H9 (cell line): ENCODE results near the gene RANBP17. TPM values are rescaled to one million over a fixed set of nuclear protein-coding genes. Genes with fewer than 3 reads are reported as not detected.
A peak's percentile ranks its signal among the peaks of the same experiment; 100 is the strongest.
"Not testable (repeated sequence)": the region's sequence is repeated elsewhere in the genome, so short reads cannot be mapped to it uniquely, and the experiment has no call there.

Experiments used
- DNase-seq: peaks from one replicate; pipeline ENCODE4 v3.0.0-alpha.2; 2017
- H2AFZ ChIP-seq: one replicate; pipeline ENCODE4 v1.6.1; 2013; ENCODE audit warnings: mild to moderate bottlenecking, low read length, control low read depth, moderate library complexity
- H2AK5ac ChIP-seq: 2 replicates; pipeline ENCODE4 v1.6.1; 2013; ENCODE audit warnings: low read length, control low read depth, mixed read lengths; ENCODE audit not compliant: insufficient read length
- H2BK120ac ChIP-seq: one replicate; pipeline ENCODE4 v1.6.1; 2013; ENCODE audit warnings: low read depth, mild to moderate bottlenecking, low read length, control low read depth, inconsistent platforms; ENCODE audit not compliant: poor library complexity, severe bottlenecking
- H2BK12ac ChIP-seq: 2 replicates; pipeline ENCODE4 v1.6.1; 2013; ENCODE audit warnings: low read length, control low read depth, mixed read lengths, low read depth; ENCODE audit not compliant: insufficient read length
- H2BK15ac ChIP-seq: 2 replicates; pipeline ENCODE4 v1.6.1; 2013; ENCODE audit warnings: low read depth, low read length, control low read depth
- H2BK20ac ChIP-seq: one replicate; pipeline ENCODE4 v1.6.1; 2013; ENCODE audit warnings: low read depth, mild to moderate bottlenecking, low read length, control low read depth, inconsistent platforms; ENCODE audit not compliant: poor library complexity, severe bottlenecking
- H2BK5ac ChIP-seq: 2 replicates; pipeline ENCODE4 v1.6.1; 2013; ENCODE audit warnings: low read length, control low read depth, mixed read lengths; ENCODE audit not compliant: insufficient read length
- H3K14ac ChIP-seq: 2 replicates; pipeline ENCODE4 v1.6.1; 2013; ENCODE audit warnings: low read length, control low read depth; ENCODE audit not compliant: insufficient read depth
- H3K18ac ChIP-seq: 2 replicates; pipeline ENCODE4 v1.6.1; 2013; ENCODE audit warnings: low read depth, mild to moderate bottlenecking, mixed read lengths, low read length, control low read depth; ENCODE audit not compliant: insufficient read length
- H3K23ac ChIP-seq: 2 replicates; pipeline ENCODE4 v1.6.1; 2013; ENCODE audit warnings: low read length, control low read depth, mixed read lengths, low read depth; ENCODE audit not compliant: insufficient read length
- H3K23me2 ChIP-seq: 2 replicates; pipeline ENCODE4 v1.6.1; 2013; ENCODE audit warnings: low read depth, mild to moderate bottlenecking, mixed read lengths, low read length, control low read depth; ENCODE audit not compliant: insufficient read length, poor library complexity, severe bottlenecking
- H3K27ac ChIP-seq: 2 replicates; pipeline ENCODE4 v1.5.1; 2013; ENCODE audit warnings: low read length, control low read depth, mixed read lengths, low read depth; ENCODE audit not compliant: insufficient read length
- H3K27me3 ChIP-seq: 2 replicates; pipeline ENCODE4 v1.6.1; 2013; ENCODE audit warnings: low read length, control low read depth, inconsistent platforms; ENCODE audit not compliant: insufficient read depth
- H3K4ac ChIP-seq: 2 replicates; pipeline ENCODE4 v1.6.1; 2013; ENCODE audit warnings: low read depth, mild to moderate bottlenecking, control low read depth, inconsistent platforms, low read length, moderate library complexity
- H3K4me1 ChIP-seq: 2 replicates; pipeline ENCODE4 v1.6.1; 2013; ENCODE audit warnings: low read length, control low read depth, inconsistent platforms; ENCODE audit not compliant: insufficient read depth
- H3K4me2 ChIP-seq: 2 replicates; pipeline ENCODE4 v1.6.1; 2013; ENCODE audit warnings: low read length, control low read depth, mixed read lengths; ENCODE audit not compliant: insufficient read length, insufficient read depth
- H3K56ac ChIP-seq: 2 replicates; pipeline ENCODE4 v1.6.1; 2013; ENCODE audit warnings: low read depth, mild to moderate bottlenecking, mixed read lengths, low read length, control low read depth; ENCODE audit not compliant: insufficient read length
- H3K79me1 ChIP-seq: 2 replicates; pipeline ENCODE4 v1.6.1; 2013; ENCODE audit warnings: low read depth, mild to moderate bottlenecking, moderate library complexity, low read length, control low read depth, inconsistent platforms; ENCODE audit not compliant: insufficient read depth, poor library complexity, severe bottlenecking
- H3K79me2 ChIP-seq: 2 replicates; pipeline ENCODE4 v1.6.1; 2013; ENCODE audit warnings: low read length, control low read depth, inconsistent platforms; ENCODE audit not compliant: insufficient read depth
- H3K9ac ChIP-seq: 2 replicates; pipeline ENCODE4 v1.6.1; 2013; ENCODE audit warnings: low read length, control low read depth, mixed read lengths; ENCODE audit not compliant: insufficient read length; ENCODE audit errors: extremely low read depth
- H3K9me3 ChIP-seq: one replicate; pipeline ENCODE4 v1.6.1; 2013; ENCODE audit warnings: low read depth, low read length, inconsistent platforms; ENCODE audit not compliant: control insufficient read depth
- H3T11ph ChIP-seq: one replicate; pipeline ENCODE4 v1.6.1; 2013; ENCODE audit warnings: mild to moderate bottlenecking, low read length, control low read depth, inconsistent platforms
- H4K20me1 ChIP-seq: one replicate; pipeline ENCODE4 v1.6.1; 2013; ENCODE audit not compliant: control insufficient read depth, insufficient read length, insufficient read depth
- H4K5ac ChIP-seq: 2 replicates; pipeline ENCODE4 v1.6.1; 2013; ENCODE audit warnings: low read depth, mild to moderate bottlenecking, mixed read lengths, low read length, control low read depth; ENCODE audit not compliant: insufficient read length
- H4K8ac ChIP-seq: replicated peaks from 2 replicates; pipeline ENCODE4 v1.6.1; 2013; ENCODE audit warnings: low read length, control low read depth, mixed read lengths, low read depth; ENCODE audit not compliant: insufficient read length
- H4K91ac ChIP-seq: 2 replicates; pipeline ENCODE4 v1.6.1; 2013; ENCODE audit warnings: low read depth, mild to moderate bottlenecking, moderate library complexity, mixed read lengths, low read length, control low read depth; ENCODE audit not compliant: insufficient read length
- H3K27ac Mint-ChIP-seq, 3 experiments: 2 replicates in 2 of 3; 3 replicates in 1 of 3; pipeline ENCODE4 v1.8.0; 2020 to 2021; ENCODE audit warnings: mixed read lengths in 3 of 3, mild to moderate bottlenecking in 1 of 3, moderate library complexity in 1 of 3
- H3K27me3 Mint-ChIP-seq: 2 replicates; pipeline ENCODE4 v1.8.0; 2021; ENCODE audit warnings: low read depth, mild to moderate bottlenecking, moderate library complexity, mixed read lengths
- H3K36me3 Mint-ChIP-seq, 3 experiments: 2 replicates in 2 of 3; 3 replicates in 1 of 3; pipeline ENCODE4 v1.8.0; 2020 to 2021; ENCODE audit warnings: low read depth in 3 of 3, mixed read lengths in 3 of 3; ENCODE audit not compliant: insufficient read depth in 1 of 3
- H3K4me1 Mint-ChIP-seq, 2 experiments: 2 replicates each; pipeline ENCODE4 v1.8.0; 2020; ENCODE audit warnings: mixed read lengths in 2 of 2
- H3K4me3 Mint-ChIP-seq, 2 experiments: 2 replicates in 1 of 2; 3 replicates in 1 of 2; pipeline ENCODE4 v1.8.0; 2020 to 2021; ENCODE audit warnings: mild to moderate bottlenecking in 2 of 2, mixed read lengths in 2 of 2, moderate library complexity in 1 of 2
- H3K9me3 Mint-ChIP-seq, 2 experiments: 2 replicates in 1 of 2; 3 replicates in 1 of 2; pipeline ENCODE4 v1.8.0; 2020; ENCODE audit warnings: mild to moderate bottlenecking in 2 of 2, mixed read lengths in 2 of 2, moderate library complexity in 1 of 2
- CTCF ChIP-seq: fragments of 200-600 bp; sonication (generic); conservative IDR thresholded peaks from 3 replicates; pipeline ENCODE4 v1.8.0; 2021; ENCODE audit warnings: antibody characterized with exemption, mild to moderate bottlenecking
- WGBS: extraction: QIAGEN DNeasy Blood & Tissue Kit; methylation state at CpG from one replicate; pipeline ENCODE4 v1.1.7; 2013; ENCODE audit warnings: missing lambda C conversion rate, low lambda C conversion rate, mixed read lengths; ENCODE audit not compliant: insufficient read length; ENCODE audit errors: extremely low coverage; 5-methylcytosine and 5-hydroxymethylcytosine counted together
- total RNA-seq: library from RNA; stranded (reverse); gene quantifications from 2 replicates; pipeline ENCODE4 v1.2.1, GENCODE V29; 2021

The RANBP17 gene
- total RNA-seq, 1 experiment from 2014 or later: 16.5 TPM

GRCh38 chr5:170920196-170920595 is 58.4 kb downstream of the RANBP17 start:
- H3K23ac ChIP-seq: no peak overlapping the region
- H4K20me1 ChIP-seq: no peaks in the 10 kb centered on the region
- no peaks in the 10 kb centered on the region for H3K27me3 Mint-ChIP-seq
- H3K27ac Mint-ChIP-seq: no peak overlapping the region
- H2BK5ac ChIP-seq: no peak overlapping the region
- H3K4me1 ChIP-seq: no peaks in the 10 kb centered on the region; the same call in 1 of the 2 replicates
- H3K27me3 ChIP-seq: no peaks in the 10 kb centered on the region
- no peaks in the 10 kb centered on the region for H3K79me2 ChIP-seq
- H4K91ac ChIP-seq: no peak overlapping the region
- DNase-seq: no peak
- no peak overlapping the region for H2BK12ac ChIP-seq
- no peak overlapping the region for H3T11ph ChIP-seq
- H2BK15ac ChIP-seq: no peak overlapping the region
- no peaks in the 10 kb centered on the region for H3K23me2 ChIP-seq
- no peak overlapping the region for H3K27ac ChIP-seq
- H2BK20ac ChIP-seq: no peak overlapping the region
- no peak overlapping the region for H3K4ac ChIP-seq
- peaks cover 0 to 6% of the 10 kb centered on the region in 2 experiments; a peak in 2 of 5 replicates for H3K9me3 Mint-ChIP-seq
- no peak for TF ChIP-seq CTCF
- H4K5ac ChIP-seq: no peak overlapping the region
- no peak overlapping the region for H4K8ac ChIP-seq
- no peaks in the 10 kb centered on the region for H3K9me3 ChIP-seq
- no CpG with 5 or more reads among the region's 3 CpGs for WGBS
- peaks cover 4 to 11% of the 10 kb centered on the region in 2 experiments; a peak in 3 of 4 replicates for H3K4me1 Mint-ChIP-seq
- H3K9ac ChIP-seq: no peak overlapping the region
- H3K4me3 Mint-ChIP-seq: no peak overlapping the region
- no peak overlapping the region for H3K56ac ChIP-seq
- no peak overlapping the region for H2BK120ac ChIP-seq
- H2AK5ac ChIP-seq: no peak overlapping the region
- no peak overlapping the region for H2AFZ ChIP-seq
- peaks cover 12 to 19% (median 18%) of the 10 kb centered on the region in 3 experiments; a peak in 6 of 7 replicates for H3K36me3 Mint-ChIP-seq
- no peak overlapping the region for H3K4me2 ChIP-seq
- H3K79me1 ChIP-seq: no peaks in the 10 kb centered on the region
- H3K14ac ChIP-seq: no peak overlapping the region
- no peak overlapping the region for H3K18ac ChIP-seq

- H2BK20ac ChIP-seq, H3K56ac ChIP-seq, H3K9ac ChIP-seq, H3K9me3 ChIP-seq, H4K8ac ChIP-seq, H2AK5ac ChIP-seq, H3K23ac ChIP-seq, H3K9me3 Mint-ChIP-seq, H3K27me3 ChIP-seq, H4K5ac ChIP-seq, H3K4ac ChIP-seq, H3K23me2 ChIP-seq, H3K27me3 Mint-ChIP-seq, H3K18ac ChIP-seq, H2BK120ac ChIP-seq, H2BK12ac ChIP-seq, H3T11ph ChIP-seq, H4K20me1 ChIP-seq, H3K79me1 ChIP-seq, H2BK5ac ChIP-seq, H3K4me3 Mint-ChIP-seq, H3K14ac ChIP-seq, H3K4me1 ChIP-seq, H2BK15ac ChIP-seq, H3K79me2 ChIP-seq, H2AFZ ChIP-seq, H3K27ac ChIP-seq, H3K4me2 ChIP-seq, H4K91ac ChIP-seq: not testable (repeated sequence)
- peaks cover 4 to 11% of the 10 kb centered on the region in 2 experiments; a peak in 3 of 4 replicates for H3K4me1 Mint-ChIP-seq
- WGBS: no CpG with 5 or more reads among the region's 10 CpGs
- H3K36me3 Mint-ChIP-seq: peaks cover 12 to 19% (median 18%) of the 10 kb centered on the region in 3 experiments; a peak in 6 of 7 replicates
- DNase-seq: peak; percentile 31
- 0 out of 7 replicates have a peak overlapping the region, but pooled peaks of 1 of the 3 experiments have one; percentile 18 for H3K27ac Mint-ChIP-seq
Measured at GRCh38 chr5:170922331-170922730, 60.5 kb downstream of the RANBP17 start.
